Mesenchymal stem cell (in vitro differentiated cells and primary cell): ENCODE results near the gene HSPA12A.
A peak's percentile ranks its signal among the peaks of the same experiment; 100 is the strongest.

ENCODE experiments used
- DNase-seq: peaks from one replicate; pipeline ENCODE4 v3.0.0-alpha.2; 2013
- H2AFZ ChIP-seq: one replicate; pipeline ENCODE4 v1.6.1; 2013; ENCODE audit warnings: low read depth, mild to moderate bottlenecking, control low read depth, inconsistent platforms, low read length, moderate library complexity
- H2AK5ac ChIP-seq: 2 replicates; pipeline ENCODE4 v1.6.1; 2013; ENCODE audit warnings: low read length, moderate library complexity, mild to moderate bottlenecking, inconsistent platforms; ENCODE audit not compliant: severe bottlenecking
- H2BK120ac ChIP-seq: one replicate; pipeline ENCODE4 v1.6.1; 2013; ENCODE audit warnings: low read depth, mild to moderate bottlenecking, inconsistent platforms, low read length, moderate library complexity
- H2BK12ac ChIP-seq, 2 experiments: one replicate each; pipeline ENCODE4 v1.6.1; 2013; ENCODE audit warnings: inconsistent platforms in 2 of 2, low read length in 2 of 2, mild to moderate bottlenecking in 2 of 2, moderate library complexity in 2 of 2, control low read depth in 1 of 2
- H2BK15ac ChIP-seq: one replicate; pipeline ENCODE4 v1.6.1; 2013; ENCODE audit warnings: mild to moderate bottlenecking, low read depth, inconsistent platforms; ENCODE audit not compliant: poor library complexity, severe bottlenecking
- H2BK5ac ChIP-seq: 2 replicates; pipeline ENCODE4 v1.6.1; 2013; ENCODE audit warnings: low read depth, mild to moderate bottlenecking, low read length, control low read depth, inconsistent platforms; ENCODE audit not compliant: poor library complexity, severe bottlenecking
- H3K14ac ChIP-seq, 2 experiments: one replicate each; pipeline ENCODE4 v1.6.1; 2013; ENCODE audit warnings: inconsistent platforms in 2 of 2, low read length in 2 of 2, control low read depth in 1 of 2, mild to moderate bottlenecking in 1 of 2, moderate library complexity in 1 of 2
- H3K18ac ChIP-seq, 2 experiments: one replicate each; pipeline ENCODE4 v1.6.1; 2013; ENCODE audit warnings: inconsistent platforms in 2 of 2, low read length in 2 of 2, control low read depth in 1 of 2, low read depth in 1 of 2, mild to moderate bottlenecking in 1 of 2
- H3K23ac ChIP-seq, 2 experiments: one replicate each; pipeline ENCODE4 v1.6.1; 2013; ENCODE audit warnings: inconsistent platforms in 2 of 2, low read length in 2 of 2, mild to moderate bottlenecking in 2 of 2, moderate library complexity in 2 of 2, control low read depth in 1 of 2
- H3K27ac ChIP-seq: 2 replicates; pipeline ENCODE4 v1.5.1; 2013; ENCODE audit warnings: mild to moderate bottlenecking, moderate library complexity, low read length, control low read depth, inconsistent platforms; ENCODE audit not compliant: poor library complexity, severe bottlenecking
- H3K27me3 ChIP-seq, 2 experiments: 2 replicates each; pipeline versions ENCODE4 v1.6.1 to v1.7.0; 2013; ENCODE audit warnings: low read length in 2 of 2, mild to moderate bottlenecking in 2 of 2, moderate library complexity in 2 of 2, control low read depth in 1 of 2, inconsistent platforms in 1 of 2; ENCODE audit not compliant: control insufficient read depth in 1 of 2, insufficient read depth in 1 of 2
- H3K36me3 ChIP-seq, 2 experiments: 2 replicates each; pipeline versions ENCODE4 v1.6.1 to v1.7.0; 2013; ENCODE audit warnings: low read length in 2 of 2, control low read depth in 1 of 2, inconsistent platforms in 1 of 2, low read depth in 1 of 2, mild to moderate bottlenecking in 1 of 2; ENCODE audit not compliant: insufficient read depth in 2 of 2, control insufficient read depth in 1 of 2
- H3K4ac ChIP-seq, 2 experiments: one replicate each; pipeline ENCODE4 v1.6.1; 2013; ENCODE audit warnings: inconsistent platforms in 2 of 2, low read length in 2 of 2, mild to moderate bottlenecking in 2 of 2, moderate library complexity in 2 of 2, control low read depth in 1 of 2, low read depth in 1 of 2
- H3K4me1 ChIP-seq: 2 replicates; pipeline ENCODE4 v1.6.1; 2013; ENCODE audit warnings: low read depth, low read length, control low read depth; ENCODE audit not compliant: control insufficient read depth, insufficient read depth
- H3K4me2 ChIP-seq: 2 replicates; pipeline ENCODE4 v1.6.1; 2013; ENCODE audit warnings: low read length, mild to moderate bottlenecking, inconsistent platforms; ENCODE audit not compliant: poor library complexity, severe bottlenecking
- H3K4me3 ChIP-seq, 2 experiments: 2 replicates each; pipeline versions ENCODE4 v1.5.1 to v1.7.0; 2013; ENCODE audit warnings: low read length in 2 of 2, mild to moderate bottlenecking in 2 of 2, control low read depth in 1 of 2, low read depth in 1 of 2; ENCODE audit not compliant: insufficient read depth in 1 of 2
- H3K79me1 ChIP-seq: replicated peaks from 2 replicates; pipeline ENCODE4 v1.6.1; 2013; ENCODE audit warnings: mild to moderate bottlenecking, control low read depth, low read length, inconsistent platforms; ENCODE audit not compliant: poor library complexity, severe bottlenecking
- H3K9ac ChIP-seq: 2 replicates; pipeline ENCODE4 v1.7.0; 2013; ENCODE audit warnings: mild to moderate bottlenecking, low read length, moderate library complexity
- H3K9me3 ChIP-seq: 2 replicates; pipeline ENCODE4 v1.7.0; 2013; ENCODE audit warnings: mild to moderate bottlenecking, low read length; ENCODE audit not compliant: control insufficient read depth
- H4K8ac ChIP-seq: one replicate; pipeline ENCODE4 v1.6.1; 2013; ENCODE audit warnings: inconsistent platforms, mild to moderate bottlenecking, low read length, moderate library complexity
- H4K91ac ChIP-seq: one replicate; pipeline ENCODE4 v1.6.1; 2013; ENCODE audit warnings: mild to moderate bottlenecking, low read length, inconsistent platforms
- WGBS: methylation state at CpG from one replicate; pipeline ENCODE4 v1.1.7; 2013; ENCODE audit warnings: mixed read lengths; 5-methylcytosine and 5-hydroxymethylcytosine counted together

Gene HSPA12A

GRCh38 chr10:116787053-116787659, 44.8 kb upstream of the HSPA12A start:
- Histone ChIP-seq H3K27me3 (peaks cover 2 to 4% of the 10 kb centered on the region in 2 experiments), H3K4me3 (no peak overlapping the region), H2BK5ac (no peak overlapping the region), H3K4ac (no peak overlapping the region), H3K9ac (no peak overlapping the region), H3K14ac (no peak overlapping the region), H4K8ac (no peak overlapping the region), H2AK5ac (no peak overlapping the region), H3K36me3 (no peaks in the 10 kb centered on the region), H4K91ac (no peak overlapping the region), H3K23ac (no peak overlapping the region), H3K18ac (no peak overlapping the region), H2BK120ac (no peak overlapping the region), H3K79me1 (no peaks in the 10 kb centered on the region), H3K4me1 (peaks cover 4% of the 10 kb centered on the region), H2BK15ac (no peak overlapping the region), H3K4me2 (no peak overlapping the region), H2AFZ (no peak overlapping the region), H3K9me3 (no peaks in the 10 kb centered on the region), H2BK12ac (no peak overlapping the region), H3K27ac (no peak overlapping the region)
- WGBS, result 81% methylated on average over 4 of the region's 8 CpGs
- DNase-seq, result no peak

- WGBS, result 85% methylated on average over 8 of the region's 8 CpGs
- no peak overlapping the region for H2BK15ac ChIP-seq
- DNase-seq, result no peak
Measured at GRCh38 chr10:116785867-116786266, 43.5 kb upstream of the HSPA12A start.

GRCh38 chr10:116785282-116785681, 42.9 kb upstream of the HSPA12A start:
- no peak for DNase-seq
- WGBS, result 82% methylated on average over 11 of the region's 11 CpGs
- no peak overlapping the region for H3K4ac ChIP-seq
- no peak overlapping the region for H3K18ac ChIP-seq
- no peak overlapping the region for H2BK15ac ChIP-seq
- H3K4me3 ChIP-seq, result no peak overlapping the region
- no peak overlapping the region for H2AK5ac ChIP-seq
- no peak overlapping the region for H4K91ac ChIP-seq
- H3K4me2 ChIP-seq, result no peak overlapping the region
- peaks cover 5% of the 10 kb centered on the region for H3K4me1 ChIP-seq
- no peak overlapping the region for H3K14ac ChIP-seq
- H2BK12ac ChIP-seq, result no peak overlapping the region
- H3K36me3 ChIP-seq, result no peaks in the 10 kb centered on the region
- H3K23ac ChIP-seq, result no peak overlapping the region
- no peaks in the 10 kb centered on the region for H3K79me1 ChIP-seq
- H2BK5ac ChIP-seq, result no peak overlapping the region
- no peak overlapping the region for H4K8ac ChIP-seq
- no peak overlapping the region for H2BK120ac ChIP-seq
- H3K27ac ChIP-seq, result no peak overlapping the region
- H2AFZ ChIP-seq, result no peak overlapping the region
- no peak overlapping the region for H3K9ac ChIP-seq
- H3K27me3 ChIP-seq, result peaks cover 0 to 2% of the 10 kb centered on the region in 2 experiments
- no peaks in the 10 kb centered on the region for H3K9me3 ChIP-seq

More at GRCh38 chr10:116785867-116786266, 43.5 kb upstream of the HSPA12A start:
- Histone ChIP-seq H3K4me2 (no peak overlapping the region), H2BK12ac (no peak overlapping the region), H3K14ac (no peak overlapping the region), H3K9me3 (no peaks in the 10 kb centered on the region), H4K91ac (no peak overlapping the region), H3K18ac (no peak overlapping the region), H3K23ac (no peak overlapping the region), H2AK5ac (no peak overlapping the region), H3K27ac (no peak overlapping the region), H2AFZ (no peak overlapping the region), H3K9ac (no peak overlapping the region), H4K8ac (no peak overlapping the region), H3K36me3 (no peaks in the 10 kb centered on the region), H2BK5ac (no peak overlapping the region), H3K4me1 (peaks cover 5% of the 10 kb centered on the region), H3K79me1 (no peaks in the 10 kb centered on the region), H3K4ac (no peak overlapping the region), H3K4me3 (no peak overlapping the region), H2BK120ac (no peak overlapping the region), H3K27me3 (peaks cover under 1 to 2% of the 10 kb centered on the region in 2 experiments)

GRCh38 chr10:116784651-116785050, 42.3 kb upstream of the HSPA12A start:
- H3K4me3 ChIP-seq, result no peak overlapping the region
- no peak overlapping the region for H3K23ac ChIP-seq
- no peaks in the 10 kb centered on the region for H3K9me3 ChIP-seq
- H2AFZ ChIP-seq, result no peak overlapping the region
- H3K18ac ChIP-seq, result no peak overlapping the region
- 96% methylated on average over 7 of the region's 7 CpGs for WGBS
- H2BK120ac ChIP-seq, result no peak overlapping the region
- H4K91ac ChIP-seq, result no peak overlapping the region
- H3K79me1 ChIP-seq, result no peaks in the 10 kb centered on the region
- DNase-seq, result no peak
- no peak overlapping the region for H2AK5ac ChIP-seq
- H3K4me2 ChIP-seq, result no peak overlapping the region
- H2BK15ac ChIP-seq, result no peak overlapping the region
- no peak overlapping the region for H2BK12ac ChIP-seq
- no peaks in the 10 kb centered on the region for H3K36me3 ChIP-seq
- peaks cover 5% of the 10 kb centered on the region for H3K4me1 ChIP-seq
- peak overlapping the region in 1 of 2 experiments; percentile 49 for H3K14ac ChIP-seq
- no peak overlapping the region for H3K4ac ChIP-seq
- peaks cover 0 to under 1% of the 10 kb centered on the region in 2 experiments for H3K27me3 ChIP-seq
- no peak overlapping the region for H3K9ac ChIP-seq
- no peak overlapping the region for H4K8ac ChIP-seq
- no peak overlapping the region for H3K27ac ChIP-seq
- H2BK5ac ChIP-seq, result no peak overlapping the region
